Left lung (tissue), 10 donors: ENCODE data around the gene WDR89. TPM values are rescaled to one million over a fixed set of nuclear protein-coding genes. Genes with fewer than 3 reads are reported as not detected.
"Not testable (repeated sequence)": the region's sequence is repeated elsewhere in the genome, so short reads cannot be mapped to it uniquely, and the experiment has no call there.

Experiments
- ATAC-seq: fragments of 200-7000 bp; cut with Tn5 transposase; one replicate; pipeline ENCODE4 v1.9.1; 2020; ENCODE audit warnings: moderate library complexity
- DNase-seq, 4 donors: peaks; one replicate each; pipeline ENCODE4 v3.0.0-alpha.2; 2013 to 2020
- H3K27ac ChIP-seq, 2 donors: fragments of 200-600 bp; sonication (generic) in 1 of 2; one replicate each; pipeline versions ENCODE4 v1.5.0 to v1.8.0; 2020 to 2021
- H3K27me3 ChIP-seq, 2 donors: fragments of 200-600 bp; sonication (generic) in 1 of 2; one replicate each; pipeline versions ENCODE4 v1.5.0 to v1.8.0; 2020 to 2021
- H3K36me3 ChIP-seq, 2 donors: fragments of 200-600 bp; sonication (generic) in 1 of 2; one replicate each; pipeline versions ENCODE4 v1.5.0 to v1.8.0; 2020 to 2021
- H3K4me1 ChIP-seq, 2 donors: fragments of 200-600 bp; one replicate each; pipeline ENCODE4 v1.8.0; 2021
- H3K4me3 ChIP-seq, 2 donors: fragments of 200-600 bp; sonication (generic) in 1 of 2; one replicate each; pipeline versions ENCODE4 v1.5.0 to v1.8.0; 2020 to 2021; ENCODE audit warnings: mild to moderate bottlenecking in 1 of 2
- H3K9me3 ChIP-seq, 2 donors: fragments of 200-600 bp; sonication (generic) in 1 of 2; one replicate each; pipeline versions ENCODE4 v1.5.0 to v1.8.0; 2020 to 2021
- CTCF ChIP-seq, 2 donors: fragments of 200-600 bp; sonication (generic) in 1 of 2; IDR thresholded peaks; one replicate each; pipeline versions ENCODE4 v1.5.0 to v1.8.0; 2021; ENCODE audit warnings: antibody characterized with exemption in 2 of 2
- intact Hi-C, 2 donors: fragments of 100-400 bp; cut with DNase I; formaldehyde crosslinking; loops; one replicate each; pipeline versions ENCODE4 v1.11.2 to v1.14.2; 2022
- polyA plus RNA-seq, 6 donors: library from polyadenylated mRNA; unstranded; fragments of 120-200 nt; gene quantifications; one replicate each; pipeline ENCODE4 v1.2.1, GENCODE V29; 2013; ENCODE audit not compliant: insufficient read length in 6 of 6
- total RNA-seq, 2 donors: library from RNA; stranded (reverse); fragmentation: NEBNext Ultra II Directional; extraction: Animal tissue kit (Norgen Biotek cat#: 25700); gene quantifications; one replicate each; pipeline ENCODE4 v1.2.1, GENCODE V29; 2021
- donor health status: DM: no; HTN: yes; CAD: no.
- donor health status: DM: no; HTN: no; CAD: no.

Gene WDR89
- total and polyA plus RNA-seq, 8 donors = 10.9 to 23.9 (median 21.8) TPM

GRCh38 chr14:63644741-63645140 is 3.1 kb upstream of the WDR89 start:
- H3K36me3 ChIP-seq = no peaks in the 10 kb centered on the region
- ATAC-seq = no peak
- H3K27me3 ChIP-seq = no peaks in the 10 kb centered on the region
- no peak overlapping the region for H3K27ac ChIP-seq
- peaks cover 0 to 19% of the 10 kb centered on the region in 2 donors for H3K4me1 ChIP-seq
- H3K4me3 ChIP-seq = no peak overlapping the region
- no peaks in the 10 kb centered on the region for H3K9me3 ChIP-seq
- DNase-seq = no peak
- intact Hi-C loops = no loop called here
- no peak for TF ChIP-seq CTCF (IDR thresholded peaks at IDR 0.05)

- DNase-seq = peak in 1 of 4 donors; percentile 35
- peak overlapping the region; percentile 92 for H3K27ac ChIP-seq
- H3K27me3 ChIP-seq = no peaks in the 10 kb centered on the region
- H3K4me3 ChIP-seq = peak overlapping the region; percentile 65 to 66
- TF ChIP-seq CTCF (IDR thresholded peaks at IDR 0.05) = no peak
- peaks cover 0 to 25% of the 10 kb centered on the region in 2 donors for H3K4me1 ChIP-seq
- no peaks in the 10 kb centered on the region for H3K36me3 ChIP-seq
- no peak for ATAC-seq
- intact Hi-C loops = no loop called here
- no peaks in the 10 kb centered on the region for H3K9me3 ChIP-seq
Measured at GRCh38 chr14:63642656-63643382, 1.1 kb upstream of the WDR89 start.

GRCh38 chr14:63642229-63642611 is 549 bp upstream of the WDR89 start:
- peaks cover 0 to 25% of the 10 kb centered on the region in 2 donors for H3K4me1 ChIP-seq
- intact Hi-C loops = no loop called here
- H3K27me3 ChIP-seq = no peaks in the 10 kb centered on the region
- H3K27ac ChIP-seq = peak overlapping the region; percentile 92
- ATAC-seq (peak; percentile 89), DNase-seq (peak in 3 of 4 donors; percentile 84 to 95 (median 95))
- H3K4me3 ChIP-seq = peak overlapping the region; percentile 65 to 66
- TF ChIP-seq CTCF (IDR thresholded peaks at IDR 0.05) = no peak
- no peaks in the 10 kb centered on the region for H3K36me3 ChIP-seq
- no peaks in the 10 kb centered on the region for H3K9me3 ChIP-seq

- Histone ChIP-seq H3K4me1 (peaks cover 0 to 25% of the 10 kb centered on the region in 2 donors), H3K36me3 (no peaks in the 10 kb centered on the region), H3K9me3 (peaks cover 0 to 13% of the 10 kb centered on the region in 2 donors), H3K4me3 (no peak overlapping the region), H3K27me3 (no peaks in the 10 kb centered on the region), H3K27ac (no peak overlapping the region)
- DNase-seq = no peak
- intact Hi-C loops = no loop called here
- no peak for TF ChIP-seq CTCF (IDR thresholded peaks at IDR 0.05)
- ATAC-seq = no peak
Measured at GRCh38 chr14:63638493-63638892, 3.2 kb downstream of the WDR89 start.

- intact Hi-C loops, H3K27ac ChIP-seq, DNase-seq, H3K27me3 ChIP-seq, H3K4me3 ChIP-seq, H3K36me3 ChIP-seq, ATAC-seq: not testable (repeated sequence)
- peaks cover 0 to 19% of the 10 kb centered on the region in 2 donors for H3K4me1 ChIP-seq
- H3K9me3 ChIP-seq = peaks cover 0 to 13% of the 10 kb centered on the region in 2 donors
Measured at GRCh38 chr14:63636094-63636635, 5.5 kb downstream of the WDR89 start.
